GM06990 (cell line): ENCODE results near the gene S100A16.
"Not testable (repeated sequence)": the region's sequence is repeated elsewhere in the genome, so short reads cannot be mapped to it uniquely, and the experiment has no call there.

Experiments used
- DNase-seq: peaks from one replicate; pipeline ENCODE4 v3.0.0-alpha.2; 2011; ENCODE audit not compliant: insufficient read length; ENCODE audit errors: extremely low read depth
- H3K27me3 ChIP-seq: replicated peaks from 2 replicates; pipeline ENCODE4 v1.6.0; 2011; ENCODE audit warnings: low read length; ENCODE audit not compliant: control insufficient read depth, insufficient read depth
- H3K36me3 ChIP-seq: 2 replicates; pipeline ENCODE4 v1.5.1; 2011; ENCODE audit warnings: low read length; ENCODE audit not compliant: control insufficient read depth, insufficient read depth
- H3K4me3 ChIP-seq: replicated peaks from 2 replicates; pipeline ENCODE4 v1.5.1; 2011; ENCODE audit warnings: low read depth, mild to moderate bottlenecking, control low read depth, low read length
- CTCF ChIP-seq: IDR thresholded peaks from 2 replicates; pipeline ENCODE4 v1.5.1; 2011; ENCODE audit warnings: low read length, control low read depth, mild to moderate bottlenecking, inconsistent platforms; ENCODE audit not compliant: insufficient read depth, poor library complexity, severe bottlenecking

The S100A16 gene

GRCh38 chr1:153643100-153643499 is 30.2 kb upstream of the S100A16 start:
- no peak for TF ChIP-seq CTCF

GRCh38 chr1:153642161-153642560 is 29.2 kb upstream of the S100A16 start:
- H3K36me3 ChIP-seq: peaks cover 36% of the 10 kb centered on the region
- no peak for DNase-seq

More at GRCh38 chr1:153643100-153643499, 30.2 kb upstream of the S100A16 start:
- Histone ChIP-seq H3K27me3 (no peaks in the 10 kb centered on the region), H3K4me3 (no peak overlapping the region), H3K36me3 (peaks cover 34% of the 10 kb centered on the region)
- DNase-seq: no peak

GRCh38 chr1:153640861-153641260 is 27.9 kb upstream of the S100A16 start:
- TF ChIP-seq CTCF: no peak
- no peaks in the 10 kb centered on the region for H3K27me3 ChIP-seq
- no peak for DNase-seq
- no peak overlapping the region for H3K4me3 ChIP-seq
- H3K36me3 ChIP-seq: peaks cover 39% of the 10 kb centered on the region

More at GRCh38 chr1:153642161-153642560, 29.2 kb upstream of the S100A16 start:
- no peak overlapping the region for H3K4me3 ChIP-seq
- TF ChIP-seq CTCF: no peak
- H3K27me3 ChIP-seq: no peaks in the 10 kb centered on the region

GRCh38 chr1:153640213-153640612 is 27.3 kb upstream of the S100A16 start:
- H3K36me3 ChIP-seq: peaks cover 34% of the 10 kb centered on the region
- H3K27me3 ChIP-seq, H3K4me3 ChIP-seq, DNase-seq: not testable (repeated sequence)

GRCh38 chr1:153639280-153639679 is 26.3 kb upstream of the S100A16 start:
- Histone ChIP-seq H3K27me3 (no peaks in the 10 kb centered on the region), H3K4me3 (no peak overlapping the region), H3K36me3 (peaks cover 31% of the 10 kb centered on the region)
- TF ChIP-seq CTCF: no peak
- no peak for DNase-seq

- no peak overlapping the region for H3K4me3 ChIP-seq
- no peak for DNase-seq
- H3K36me3 ChIP-seq: peaks cover 31% of the 10 kb centered on the region
- no peak for TF ChIP-seq CTCF
- H3K27me3 ChIP-seq: no peaks in the 10 kb centered on the region
Observed at GRCh38 chr1:153638261-153638660, 25.3 kb upstream of the S100A16 start.
